Kidney (tissue), 14 donors: ENCODE data around the gene ABCA8. TPM values are rescaled to one million over a fixed set of nuclear protein-coding genes. Genes with fewer than 3 reads are reported as not detected.

Experiments
- DNase-seq, 5 donors: peaks; one replicate each; pipeline ENCODE4 v3.0.0-alpha.2; 2013 to 2020
- FAIRE-seq: peaks from 2 replicates; lab custom pipeline; 2012; peaks lifted over from hg19 to GRCh38; lab: Jason Lieb, UNC
- H3K27ac ChIP-seq, 2 donors: one replicate each; pipeline ENCODE4 v1.7.0; 2013; ENCODE audit warnings: low read depth in 2 of 2, low read length in 2 of 2, inconsistent platforms in 1 of 2
- H3K27me3 ChIP-seq: one replicate; pipeline ENCODE4 v1.7.1; 2013; ENCODE audit warnings: low read length, inconsistent platforms; ENCODE audit not compliant: control insufficient read depth, insufficient read depth
- H3K36me3 ChIP-seq, 3 donors: one replicate each; pipeline versions ENCODE4 v1.7.0 to v1.7.1; 2013; ENCODE audit warnings: low read length in 3 of 3, control low read depth in 1 of 3, inconsistent platforms in 1 of 3; ENCODE audit not compliant: insufficient read depth in 3 of 3, control insufficient read depth in 2 of 3
- H3K4me1 ChIP-seq, 3 donors: one replicate each; pipeline versions ENCODE4 v1.7.0 to v1.7.1; 2013; ENCODE audit warnings: low read length in 3 of 3, inconsistent platforms in 1 of 3, low read depth in 1 of 3; ENCODE audit not compliant: control insufficient read depth in 2 of 3, insufficient read depth in 2 of 3
- H3K4me3 ChIP-seq, 3 donors: one replicate each; pipeline versions ENCODE4 v1.7.0 to v1.8.1; 2013; ENCODE audit warnings: low read length in 3 of 3, control low read depth in 1 of 3, inconsistent platforms in 1 of 3
- H3K9ac ChIP-seq, 3 donors: one replicate each; pipeline versions ENCODE4 v1.7.0 to v1.7.1; 2013; ENCODE audit warnings: low read length in 3 of 3, control low read depth in 1 of 3, inconsistent platforms in 1 of 3
- H3K9me3 ChIP-seq, 3 donors: one replicate each; pipeline versions ENCODE4 v1.7.0 to v1.7.1; 2013; ENCODE audit warnings: low read length in 3 of 3, control low read depth in 1 of 3, inconsistent platforms in 1 of 3; ENCODE audit not compliant: control insufficient read depth in 2 of 3, insufficient read depth in 1 of 3
- CTCF ChIP-seq: IDR thresholded peaks from 3 replicates; pipeline ENCODE4 v1.5.1; 2012; ENCODE audit warnings: mild to moderate bottlenecking, moderate library complexity, borderline replicate concordance; ENCODE audit not compliant: insufficient read depth; ENCODE audit errors: extremely low read depth
- intact Hi-C: fragments of 100-400 bp; cut with DNase I; formaldehyde crosslinking; loops from one replicate; pipeline ENCODE4 v1.11.1; 2022
- polyA plus RNA-seq: library from polyadenylated mRNA; stranded (reverse); fragments of 350-450 nt; fragmentation: Illumina TruSeq; extraction: RNeasy Lipid Tissue Mini Kit (QIAGEN cat#74804); gene quantifications from one replicate; pipeline ENCODE4 v1.2.3, GENCODE V29; 2014; ENCODE audit warnings: low read depth, low replicate concordance; ENCODE audit not compliant: insufficient read depth
- total RNA-seq: library from RNA; stranded (reverse); fragmentation: NEBNext Ultra II Directional; extraction: Animal tissue kit (Norgen Biotek cat#: 25700); gene quantifications from one replicate; pipeline ENCODE4 v1.2.1, GENCODE V29; 2021
- donor health status: control.
- donor health status: control.
- donor health status: control.
- donor health status: control.
- donor health status: control.
- donor health status: DM: yes; HTN: yes; CAD: no.
- donor health status: Normal renal cell carcinoma (clear cell type).

Gene ABCA8
- total and polyA plus RNA-seq, 2 donors from 2014 or later = 3.7 to 9.4 TPM

- H3K27ac ChIP-seq = no peak overlapping the region
- no peaks in the 10 kb centered on the region for H3K4me1 ChIP-seq
- FAIRE-seq = no peak
- no peaks in the 10 kb centered on the region for H3K27me3 ChIP-seq
- no peak for TF ChIP-seq CTCF
- no peak overlapping the region for H3K9ac ChIP-seq
- H3K4me3 ChIP-seq = no peak overlapping the region
- peaks cover 0 to 4% (median 0%) of the 10 kb centered on the region in 3 donors for H3K9me3 ChIP-seq
- no peaks in the 10 kb centered on the region for H3K36me3 ChIP-seq
- no peak for DNase-seq
- intact Hi-C loops = no loop called here
Observed at GRCh38 chr17:68939195-68939594, 16.0 kb downstream of the ABCA8 start.

GRCh38 chr17:68937890-68938514, 17.2 kb downstream of the ABCA8 start:
- H3K9me3 ChIP-seq = peaks cover 0 to 4% (median 0%) of the 10 kb centered on the region in 3 donors
- FAIRE-seq (no peak), DNase-seq (peak in 2 of 5 donors; percentile 18 to 42)
- H3K27ac ChIP-seq = peak overlapping the region in 1 of 2 donors; percentile 47
- H3K4me3 ChIP-seq = no peak overlapping the region
- no peaks in the 10 kb centered on the region for H3K36me3 ChIP-seq
- intact Hi-C loops = no loop called here
- H3K9ac ChIP-seq = no peak overlapping the region
- no peaks in the 10 kb centered on the region for H3K4me1 ChIP-seq
- no peak for TF ChIP-seq CTCF
- H3K27me3 ChIP-seq = no peaks in the 10 kb centered on the region

GRCh38 chr17:68927516-68927915, 27.7 kb downstream of the ABCA8 start:
- Histone ChIP-seq H3K27me3 (no peaks in the 10 kb centered on the region), H3K9me3 (no peaks in the 10 kb centered on the region), H3K4me3 (no peak overlapping the region), H3K27ac (no peak overlapping the region), H3K4me1 (peaks cover 0 to 2% (median 0%) of the 10 kb centered on the region in 3 donors), H3K9ac (no peak overlapping the region), H3K36me3 (no peaks in the 10 kb centered on the region)
- DNase-seq (no peak), FAIRE-seq (no peak)
- no peak for TF ChIP-seq CTCF
- intact Hi-C loops = no loop called here
